Ramos (cell line): Measurements from ENCODE around the gene SPOCK1.

Experiments
- in situ Hi-C: fragments of 300-500 bp; cut with MboI; formaldehyde crosslinking; loops from one replicate; pipeline ENCODE4 v1.14.3; 2022; ENCODE audit warnings: low sequenced_read_pairs; ENCODE audit not compliant: unreplicated experiment

SPOCK1 gene

GRCh38 chr5:137098663-137099062, 400.5 kb downstream of the SPOCK1 start:
- in situ Hi-C loops: no loop called here

GRCh38 chr5:137098238-137098637, 400.9 kb downstream of the SPOCK1 start:
- in situ Hi-C loops: no loop called here

- in situ Hi-C loops: no loop called here
These were observed 401.9 kb downstream of the SPOCK1 start for GRCh38 chr5:137097203-137097602.

- in situ Hi-C loops: no loop called here
These were observed 402.7 kb downstream of the SPOCK1 start for GRCh38 chr5:137096149-137097103.

DNA sequence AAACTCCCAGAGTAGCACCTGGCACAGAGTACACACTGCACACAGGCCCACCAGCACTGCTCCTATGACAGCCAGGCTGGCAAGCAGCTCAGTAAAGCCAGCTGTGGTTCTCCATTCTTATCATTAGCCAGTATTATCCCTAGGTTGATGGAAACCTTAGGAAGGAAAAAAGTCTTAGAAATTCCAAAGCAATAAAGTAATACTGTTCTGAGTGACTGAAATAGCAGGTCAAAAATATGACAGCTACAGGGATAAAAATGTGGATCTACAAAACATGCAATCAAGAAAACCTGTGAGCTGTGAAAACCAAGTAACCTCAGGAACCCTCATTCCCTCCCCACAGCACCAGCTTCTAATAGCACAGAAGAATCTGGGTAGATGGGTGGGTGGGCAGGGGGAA, 403.5 kb downstream of the SPOCK1 start:
- in situ Hi-C loops: no loop called here

GRCh38 chr5:137092831-137093230, 406.3 kb downstream of the SPOCK1 start:
- in situ Hi-C loops: no loop called here

DNA sequence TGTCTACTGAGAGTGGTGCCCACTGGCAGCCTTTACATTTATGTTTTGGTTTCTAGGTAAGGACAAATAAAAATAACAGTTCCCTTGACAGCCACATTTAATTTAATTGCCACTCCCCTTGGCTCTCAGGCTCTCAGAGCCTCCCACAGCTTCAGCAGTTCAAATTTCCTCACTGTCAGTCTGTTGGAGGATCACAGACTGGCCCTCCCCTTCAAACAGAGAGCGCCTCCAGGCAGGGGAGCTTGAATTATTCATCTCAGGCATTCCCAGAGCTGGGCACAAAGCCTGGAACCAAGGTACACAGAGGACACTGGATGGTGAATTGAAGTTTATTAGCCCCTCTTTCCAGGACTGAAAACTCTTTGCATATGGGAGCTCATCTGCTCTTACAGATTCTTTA, 407.7 kb downstream of the SPOCK1 start:
- in situ Hi-C loops: no loop called here

DNA sequence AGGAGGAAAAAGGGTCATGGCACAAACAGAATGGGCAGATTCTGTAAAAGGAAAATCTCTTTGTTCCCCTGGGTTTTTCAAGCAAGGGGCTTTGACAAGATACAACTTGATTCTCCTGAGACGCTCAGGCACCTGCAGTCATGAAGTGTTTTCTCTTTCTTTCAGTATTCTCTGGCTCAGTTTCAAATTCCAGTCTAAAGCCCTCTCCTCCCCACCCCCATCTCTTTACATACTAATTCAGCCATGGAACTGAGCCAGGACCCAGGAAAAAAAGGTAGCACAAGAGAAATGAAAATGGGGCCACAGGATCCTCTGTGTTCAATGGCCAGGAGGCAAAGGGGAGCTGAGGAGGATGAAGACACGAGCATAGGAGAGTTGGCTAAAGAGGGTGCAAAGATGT, 408.4 kb downstream of the SPOCK1 start:
- in situ Hi-C loops: no loop called here

GRCh38 chr5:137090151-137090550, 409.0 kb downstream of the SPOCK1 start:
- in situ Hi-C loops: no loop called here

GRCh38 chr5:137088175-137088574, 411.0 kb downstream of the SPOCK1 start:
- in situ Hi-C loops: no loop called here

DNA sequence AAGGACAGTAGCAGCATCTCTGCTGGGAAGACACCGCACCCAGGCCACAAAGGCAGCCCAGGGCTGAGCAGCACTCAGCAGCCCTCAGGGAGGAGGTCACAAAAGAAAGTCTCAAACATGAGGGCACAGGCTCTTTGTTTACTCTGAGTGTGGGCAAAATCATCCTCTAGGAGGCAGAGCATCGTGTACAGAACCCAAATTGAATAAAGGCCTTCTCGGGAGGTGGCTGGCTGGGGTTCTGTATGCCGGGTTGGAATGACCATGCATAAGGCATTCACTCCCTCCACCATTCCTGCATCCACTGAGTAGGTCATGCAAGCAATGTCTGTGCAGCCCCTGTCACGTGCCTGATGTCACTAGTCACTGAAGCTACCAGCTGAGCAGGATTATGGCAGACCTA, 412.8 kb downstream of the SPOCK1 start:
- in situ Hi-C loops: no loop called here

- in situ Hi-C loops: no loop called here
These were observed 413.9 kb downstream of the SPOCK1 start for GRCh38 chr5:137085206-137085605.

DNA sequence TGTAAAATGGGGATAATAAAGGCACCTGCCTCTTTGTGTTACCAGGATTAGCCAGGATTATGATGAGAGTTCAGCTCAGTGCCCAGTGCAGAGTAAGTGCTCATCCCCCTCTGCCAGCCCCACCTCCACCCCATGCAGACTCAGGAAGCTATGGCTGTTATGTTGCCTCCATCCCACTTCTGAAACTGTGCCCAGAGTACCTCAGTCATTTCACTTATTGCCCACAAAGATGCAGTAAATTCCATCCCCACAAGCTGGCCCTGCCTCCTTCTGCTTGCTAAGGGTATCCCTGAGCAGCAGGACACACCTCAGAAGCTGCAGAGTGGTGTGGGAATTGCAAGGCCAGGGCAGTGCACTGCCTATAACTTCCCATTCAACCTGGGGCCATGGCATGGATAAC, 415.1 kb downstream of the SPOCK1 start:
- in situ Hi-C loops: no loop called here

DNA sequence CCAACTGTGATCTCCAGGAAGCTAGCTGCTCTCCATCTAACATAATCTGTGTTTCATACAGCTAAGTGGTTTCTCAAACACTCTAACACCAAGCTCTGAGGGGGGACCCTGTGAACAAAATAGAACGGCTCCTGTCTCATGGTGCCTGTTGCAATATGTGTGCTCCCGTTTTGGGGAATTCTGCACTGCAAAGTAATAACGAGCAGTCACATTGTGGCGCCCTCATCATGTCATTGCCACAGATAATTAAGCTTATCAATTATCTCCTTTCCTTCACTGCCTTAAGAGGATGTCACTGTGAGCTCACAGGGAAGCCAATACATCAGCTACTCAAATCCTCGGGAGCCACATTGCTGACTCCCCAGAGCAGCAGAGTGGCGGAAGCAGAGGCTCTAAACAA, 416.2 kb downstream of the SPOCK1 start:
- in situ Hi-C loops: no loop called here

GRCh38 chr5:137078171-137078665, 420.9 kb downstream of the SPOCK1 start:
- in situ Hi-C loops: no loop called here

- in situ Hi-C loops: no loop called here
These were observed 423.8 kb downstream of the SPOCK1 start for GRCh38 chr5:137075163-137075970.

DNA sequence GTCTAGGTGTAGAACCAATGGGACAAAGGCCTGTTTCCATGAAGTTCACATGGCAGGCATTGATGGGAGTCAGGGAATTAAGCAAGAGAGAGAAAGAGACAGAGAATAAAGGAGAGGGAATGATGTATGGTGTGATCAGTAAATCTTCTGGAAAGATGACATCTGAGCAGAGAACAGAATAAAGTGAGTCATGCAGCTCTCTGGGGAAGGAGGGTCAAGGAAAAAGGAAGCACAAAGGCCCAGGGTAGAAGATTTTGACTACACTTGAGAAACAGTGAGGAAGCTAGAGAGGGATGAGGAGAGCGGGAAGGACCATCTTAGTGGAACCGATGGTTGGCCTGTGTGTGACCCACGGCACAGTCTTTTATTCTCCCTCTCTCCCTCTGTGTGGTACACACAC, 425.9 kb downstream of the SPOCK1 start:
- in situ Hi-C loops: no loop called here

GRCh38 chr5:137072361-137073115, 426.6 kb downstream of the SPOCK1 start:
- in situ Hi-C loops: no loop called here

DNA sequence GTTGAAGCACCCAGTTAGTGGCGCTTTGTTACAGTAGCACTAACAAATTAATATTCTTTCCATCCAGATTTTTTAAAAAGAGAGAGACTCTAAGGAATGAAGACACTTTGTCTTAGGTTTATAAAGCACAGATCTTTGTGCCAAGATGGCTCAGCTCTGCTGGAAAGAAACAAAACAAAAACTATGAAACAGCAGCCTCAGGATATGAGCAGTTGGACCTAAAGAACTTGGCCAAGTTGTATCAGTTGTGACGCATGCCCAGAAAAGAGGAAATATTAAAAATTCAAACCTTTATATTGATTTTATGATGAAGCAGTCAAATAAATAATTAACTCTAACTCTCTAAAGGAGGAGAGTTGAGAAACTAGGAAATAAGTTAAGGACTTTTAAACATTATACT, 427.2 kb downstream of the SPOCK1 start:
- in situ Hi-C loops: no loop called here

GRCh38 chr5:137071526-137071925, 427.6 kb downstream of the SPOCK1 start:
- in situ Hi-C loops: no loop called here
